Measurements from ENCODE around the gene CXCL10.
A peak's percentile ranks its signal among the peaks of the same experiment; 100 is the strongest.
"Not testable (repeated sequence)": the region's sequence is repeated elsewhere in the genome, so short reads cannot be mapped to it uniquely, and the experiment has no call there.

CXCL10 gene

GRCh38 chr4:76023389-76023788 is at the start of gene CXCL10:
Gene CXCL10, minus strand, starts transcription at chr4:76023497. Its CDS starts 66 bp downstream, at chr4:76023431.
- no peak for DNase-seq (ENCODE audit: low read depth in 3 of 3)

GRCh38 chr4:76072760-76073159 is 49.5 kb upstream of the CXCL10 start:
- DNase-seq (ENCODE audit: low read depth in 3 of 3) = no peak

- DNase-seq (ENCODE audit: low read depth in 3 of 3) = peak; percentile 40 to 46 (median 40)
These were observed 44.5 kb upstream of the CXCL10 start for GRCh38 chr4:76067652-76068286.

- DNase-seq (ENCODE audit: low read depth in 3 of 3) = no peak
These were observed 43.2 kb upstream of the CXCL10 start for GRCh38 chr4:76066546-76066945.

GRCh38 chr4:76061982-76062381 is 38.7 kb upstream of the CXCL10 start:
- no peak for DNase-seq (ENCODE audit: low read depth in 3 of 3)

GRCh38 chr4:76061421-76061820 is 38.1 kb upstream of the CXCL10 start:
- DNase-seq (ENCODE audit: low read depth in 3 of 3) = no peak

GRCh38 chr4:76060506-76060905 is 37.2 kb upstream of the CXCL10 start:
- no peak for DNase-seq (ENCODE audit: low read depth in 3 of 3)

- DNase-seq (ENCODE audit: low read depth in 3 of 3) = no peak
These were observed 36.5 kb upstream of the CXCL10 start for GRCh38 chr4:76059750-76060149.

GRCh38 chr4:76058888-76059426 is 35.7 kb upstream of the CXCL10 start:
- DNase-seq (ENCODE audit: low read depth in 3 of 3) = no peak

- no peak for DNase-seq (ENCODE audit: low read depth in 3 of 3)
These were observed 35.0 kb upstream of the CXCL10 start for GRCh38 chr4:76058302-76058701.

- no peak for DNase-seq (ENCODE audit: low read depth in 3 of 3)
These were observed 32.1 kb upstream of the CXCL10 start for GRCh38 chr4:76055421-76055820.

GRCh38 chr4:76055016-76055415 is 31.7 kb upstream of the CXCL10 start:
- DNase-seq (ENCODE audit: low read depth in 3 of 3) = no peak

GRCh38 chr4:76053730-76054129 is 30.4 kb upstream of the CXCL10 start:
- DNase-seq (ENCODE audit: low read depth in 3 of 3) = no peak

GRCh38 chr4:76050560-76051050 is 27.3 kb upstream of the CXCL10 start:
- not testable (repeated sequence) for DNase-seq (ENCODE audit: low read depth in 3 of 3)

- not testable (repeated sequence) for DNase-seq (ENCODE audit: low read depth in 3 of 3)
These were observed 26.6 kb upstream of the CXCL10 start for GRCh38 chr4:76049860-76050416.

- DNase-seq (ENCODE audit: low read depth in 3 of 3) = not testable (repeated sequence)
These were observed 21.4 kb upstream of the CXCL10 start for GRCh38 chr4:76044686-76045085.

GRCh38 chr4:76043306-76043705 is 20.0 kb upstream of the CXCL10 start:
- DNase-seq (ENCODE audit: low read depth in 3 of 3) = not testable (repeated sequence)

- DNase-seq (ENCODE audit: low read depth in 3 of 3) = not testable (repeated sequence)
These were observed 19.1 kb upstream of the CXCL10 start for GRCh38 chr4:76042241-76042998.

- no peak for DNase-seq (ENCODE audit: low read depth in 3 of 3)
These were observed 13.6 kb upstream of the CXCL10 start for GRCh38 chr4:76036855-76037254.

- no peak for DNase-seq (ENCODE audit: low read depth in 3 of 3)
These were observed 12.6 kb upstream of the CXCL10 start, which contains the start of gene CXCL11 for GRCh38 chr4:76035799-76036380. Gene CXCL11, minus strand, starts transcription at chr4:76036070. Its CDS starts 83 bp downstream, at chr4:76035987.

- DNase-seq (ENCODE audit: low read depth in 3 of 3) = no peak
These were observed 11.8 kb upstream of the CXCL10 start for GRCh38 chr4:76035141-76035540.

- DNase-seq (ENCODE audit: low read depth in 3 of 3) = no peak
These were observed 6.0 kb upstream of the CXCL10 start for GRCh38 chr4:76029300-76029699.
